Uterus (tissue), 2 donors: ENCODE measurements around the gene TSPAN4.

Experiments
- CTCF ChIP-seq, 4 experiments: fragments of 200-600 bp in 2 of 4; fragments of 450-650 bp in 2 of 4; sonication (generic) in 2 of 4; IDR thresholded peaks; one replicate each; pipeline ENCODE4 v1.5.1; 2016 to 2019; ENCODE audit warnings: antibody characterized with exemption in 4 of 4, mild to moderate bottlenecking in 2 of 4, moderate library complexity in 1 of 4
- POLR2A ChIP-seq, 2 donors: fragments of 450-650 bp; IDR thresholded peaks; one replicate each; pipeline ENCODE4 v1.6.1; 2016; ENCODE audit warnings: antibody characterized with exemption in 2 of 2, mild to moderate bottlenecking in 1 of 2, moderate library complexity in 1 of 2

GRCh38 chr11:853682-854448 lies 11.2 kb downstream of the TSPAN4 start:
- TF ChIP-seq POLR2A (IDR thresholded peaks at IDR 0.05) (no peak), CTCF (IDR thresholded peaks at IDR 0.05) (no peak)
